DMS79 (cell line): ENCODE data around the gene ZCCHC8.
A peak's percentile ranks its signal among the peaks of the same experiment; 100 is the strongest.

Experiments used
- DNase-seq: peaks from one replicate; lab custom pipeline; 2025; lab: John Stamatoyannopoulos, UW

Gene ZCCHC8

DNA sequence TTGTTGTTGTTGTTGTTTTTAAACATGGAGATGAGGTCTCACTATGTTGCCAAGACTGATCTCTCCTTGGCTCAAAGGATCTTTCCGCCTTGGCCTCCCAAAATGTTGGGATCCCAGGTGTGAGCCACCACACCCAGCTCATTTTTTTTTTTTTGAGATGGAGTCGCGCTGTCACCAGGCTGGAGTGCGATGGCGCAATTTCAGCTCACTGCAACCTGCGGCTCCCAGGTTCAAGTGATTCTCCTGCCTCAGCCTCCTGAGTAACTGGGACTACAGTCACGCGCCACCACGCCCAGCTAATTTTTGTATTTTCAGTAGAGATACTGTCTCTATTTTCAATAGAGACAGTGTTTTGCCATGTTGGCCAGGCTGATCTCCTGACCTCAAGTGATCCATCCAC is 73.3 kb downstream of the ZCCHC8 start:
- DNase-seq, result no peak

DNA sequence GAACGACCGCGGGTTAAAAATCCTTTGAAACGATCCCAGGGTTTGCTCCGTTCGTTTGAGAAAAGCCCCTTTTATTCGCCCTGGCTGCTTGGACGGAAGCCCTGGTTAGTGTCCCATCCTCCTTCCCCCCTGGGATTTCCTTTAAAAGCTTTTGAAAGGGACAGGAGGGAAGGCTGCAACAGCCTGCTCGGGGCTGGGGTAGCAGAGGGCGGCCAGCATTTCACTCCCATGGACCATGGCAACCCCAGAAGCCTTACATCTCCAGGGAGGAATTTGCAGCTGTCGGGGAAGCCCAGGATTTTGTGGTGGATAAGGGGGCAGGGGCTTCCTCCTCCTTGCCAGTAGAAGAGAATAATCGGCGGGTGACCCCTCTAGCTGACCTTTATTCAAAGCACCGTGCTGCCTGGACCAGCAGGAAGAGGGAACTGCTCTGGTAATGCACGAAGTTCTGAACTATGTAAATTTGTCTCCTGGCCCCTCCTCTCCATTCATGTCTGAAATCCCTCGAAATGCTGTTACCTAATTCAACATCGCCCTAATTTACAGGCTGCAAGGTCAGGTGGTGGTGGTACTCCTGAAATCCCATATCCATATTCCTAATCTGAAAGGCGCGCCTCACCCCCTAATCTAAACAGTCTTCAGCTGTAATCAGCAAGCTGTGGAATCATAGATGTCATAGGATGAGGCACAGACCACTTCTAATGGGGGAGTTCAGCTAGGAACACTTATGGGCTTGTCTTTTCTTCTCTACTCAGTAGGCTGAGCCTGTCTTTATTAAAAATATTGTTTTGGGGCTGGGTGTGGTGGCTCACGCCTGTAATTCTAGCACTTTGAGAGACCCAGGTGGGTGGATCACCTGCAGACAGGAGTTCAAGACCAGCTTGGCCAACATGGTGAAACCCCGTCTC is 77.2 kb downstream of the ZCCHC8 start:
- DNase-seq, result peak; percentile 15

- peak; percentile 27 for DNase-seq
These were observed 77.9 kb downstream of the ZCCHC8 start for GRCh38 chr12:122422730-122423257.

- peak; percentile 38 for DNase-seq
These were observed 78.7 kb downstream of the ZCCHC8 start, which contains the start of gene CLIP1 for GRCh38 chr12:122421821-122422729. TSS of gene CLIP1 (minus strand) at chr12:122422669. CDS start at chr12:122380452, 42,217 bp downstream.
